ENCODE measurements around the gene ERG28. TPM values are rescaled to one million over a fixed set of nuclear protein-coding genes. Genes with fewer than 3 reads are reported as not detected.

The ERG28 gene
- total and polyA plus RNA-seq, 11 donors, result 5.7 to 15.1 (median 7.4) TPM

DNA sequence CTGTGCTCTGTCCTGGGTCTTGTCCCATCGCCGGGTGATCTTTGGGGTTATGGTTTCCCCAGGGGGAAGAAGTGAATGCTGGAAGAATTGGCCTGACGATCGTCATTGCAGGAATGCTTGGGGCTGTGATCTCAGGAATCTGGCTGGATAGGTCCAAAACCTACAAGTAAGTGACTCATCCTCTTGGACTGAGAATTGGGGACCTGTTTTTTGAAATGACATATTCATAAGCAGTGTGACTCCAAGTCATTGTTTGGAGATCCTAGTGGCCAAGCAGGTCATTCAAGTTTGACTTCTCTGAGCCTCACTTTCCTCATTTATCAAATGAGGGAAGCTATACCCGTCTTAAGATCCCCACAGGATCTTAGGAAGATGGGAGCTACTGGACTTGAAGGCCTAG lies 25.8 kb downstream of the ERG28 start:
- no peaks in the 10 kb centered on the region for H3K27me3 ChIP-seq
- ATAC-seq (no peak), DNase-seq (no peak)
- 87 to 94% (median 89%) methylated on average over 5 of the region's 5 CpGs for WGBS, 4 donors
- peaks cover 0 to 5% (median 0%) of the 10 kb centered on the region in 12 donors for H3K4me1 ChIP-seq
- intact Hi-C loops (cut with DNase I), result loop anchor here in 1 of 10 donors (5.0 kb wide), 1 partner anchor 43 kb away; no protein-coding TSS in a partner anchor
- H3K27ac ChIP-seq, result no peak overlapping the region
- no peaks in the 10 kb centered on the region for H3K9me3 ChIP-seq
- peaks cover 0 to 17% (median 0%) of the 10 kb centered on the region in 9 donors for H3K36me3 ChIP-seq
- TF ChIP-seq, protein P1, sequence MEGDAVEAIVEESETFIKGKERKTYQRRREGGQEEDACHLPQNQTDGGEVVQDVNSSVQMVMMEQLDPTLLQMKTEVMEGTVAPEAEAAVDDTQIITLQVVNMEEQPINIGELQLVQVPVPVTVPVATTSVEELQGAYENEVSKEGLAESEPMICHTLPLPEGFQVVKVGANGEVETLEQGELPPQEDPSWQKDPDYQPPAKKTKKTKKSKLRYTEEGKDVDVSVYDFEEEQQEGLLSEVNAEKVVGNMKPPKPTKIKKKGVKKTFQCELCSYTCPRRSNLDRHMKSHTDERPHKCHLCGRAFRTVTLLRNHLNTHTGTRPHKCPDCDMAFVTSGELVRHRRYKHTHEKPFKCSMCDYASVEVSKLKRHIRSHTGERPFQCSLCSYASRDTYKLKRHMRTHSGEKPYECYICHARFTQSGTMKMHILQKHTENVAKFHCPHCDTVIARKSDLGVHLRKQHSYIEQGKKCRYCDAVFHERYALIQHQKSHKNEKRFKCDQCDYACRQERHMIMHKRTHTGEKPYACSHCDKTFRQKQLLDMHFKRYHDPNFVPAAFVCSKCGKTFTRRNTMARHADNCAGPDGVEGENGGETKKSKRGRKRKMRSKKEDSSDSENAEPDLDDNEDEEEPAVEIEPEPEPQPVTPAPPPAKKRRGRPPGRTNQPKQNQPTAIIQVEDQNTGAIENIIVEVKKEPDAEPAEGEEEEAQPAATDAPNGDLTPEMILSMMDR (IDR thresholded peaks at IDR 0.05), result no peak
- no peak for TF ChIP-seq POLR2A (IDR thresholded peaks at IDR 0.05)
- H3K4me3 ChIP-seq, result no peak overlapping the region

DNA sequence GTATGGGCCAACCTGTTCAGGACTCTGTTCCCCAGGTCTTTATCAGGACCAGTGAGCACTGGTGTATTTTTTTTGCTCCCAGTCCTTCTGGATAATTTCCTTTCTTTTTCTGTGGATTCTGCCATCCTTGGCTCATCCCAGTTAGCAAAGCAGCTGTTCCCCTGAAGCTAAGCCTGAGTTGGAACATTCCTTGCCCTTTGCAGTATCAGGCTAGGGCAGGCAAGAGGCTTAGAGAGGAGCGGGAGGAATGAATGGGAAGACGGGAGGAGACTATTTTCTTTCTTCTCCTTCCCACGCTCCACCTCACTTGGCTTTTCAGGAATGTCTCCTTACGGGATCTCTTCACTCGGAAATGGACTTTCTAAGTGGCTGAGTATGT lies 29.2 kb downstream of the ERG28 start:
- 78 to 92% (median 87%) methylated on average over 5 of the region's 5 CpGs for WGBS, 4 donors
- Histone ChIP-seq H3K27ac (no peak overlapping the region), H3K4me3 (no peak overlapping the region), H3K4me1 (peaks cover 0 to 7% (median 0%) of the 10 kb centered on the region in 12 donors), H3K36me3 (peaks cover 0 to 9% (median 0%) of the 10 kb centered on the region in 9 donors), H3K27me3 (no peaks in the 10 kb centered on the region), H3K9me3 (no peaks in the 10 kb centered on the region)
- ATAC-seq (no peak), DNase-seq (no peak)
- no peak for TF ChIP-seq POLR2A (IDR thresholded peaks at IDR 0.05)
- TF ChIP-seq, protein P1 (IDR thresholded peaks at IDR 0.05), result no peak
- intact Hi-C loops (cut with DNase I), result loop anchor here in 1 of 10 donors (5.0 kb wide), 1 partner anchor 39 kb away; no protein-coding TSS in a partner anchor

DNA sequence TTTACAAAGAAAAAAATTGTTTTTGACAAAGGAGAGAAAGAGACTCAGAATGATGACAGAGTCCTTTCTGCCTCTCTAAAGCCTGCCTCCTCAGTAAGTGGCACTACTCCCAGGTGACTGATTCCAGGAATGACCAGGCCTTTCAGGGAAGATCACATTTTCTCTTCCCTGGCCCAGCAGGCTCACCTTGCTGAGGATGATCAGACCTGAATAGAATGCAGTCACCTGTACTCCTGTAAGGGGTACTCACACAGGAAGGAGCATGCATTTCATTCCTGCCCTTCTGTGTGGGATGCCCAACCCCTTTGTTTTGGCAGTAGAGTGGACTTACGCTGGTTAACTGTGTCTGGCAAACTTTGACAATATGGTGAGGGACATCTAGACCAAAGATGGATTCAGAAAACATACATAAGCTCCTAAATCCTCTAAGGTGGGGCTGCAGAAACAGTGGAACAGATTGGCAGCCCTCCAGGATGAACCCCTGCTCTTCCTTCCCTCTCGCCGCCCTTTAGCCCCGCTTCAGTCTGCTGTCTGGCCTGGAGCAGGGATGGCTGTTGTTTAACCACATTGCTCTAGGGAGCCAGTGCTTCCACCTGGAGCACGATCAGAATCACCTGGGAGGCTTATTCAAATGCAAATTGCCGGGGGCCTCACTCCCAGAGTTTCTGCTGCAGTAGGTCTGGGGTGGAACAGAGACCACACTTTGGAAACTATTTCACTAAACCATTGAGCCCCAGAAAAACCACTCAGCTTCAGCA lies 29.8 kb downstream of the ERG28 start:
- peaks cover 0 to 9% (median 0%) of the 10 kb centered on the region in 9 donors for H3K36me3 ChIP-seq
- DNase-seq (no peak), ATAC-seq (no peak)
- no peaks in the 10 kb centered on the region for H3K9me3 ChIP-seq
- H3K4me1 ChIP-seq, result peaks cover 0 to 12% (median 0%) of the 10 kb centered on the region in 12 donors
- no peak overlapping the region for H3K4me3 ChIP-seq
- no peak overlapping the region for H3K27ac ChIP-seq
- H3K27me3 ChIP-seq, result no peaks in the 10 kb centered on the region
- TF ChIP-seq, protein P1 (IDR thresholded peaks at IDR 0.05), result no peak
- no peak for TF ChIP-seq POLR2A (IDR thresholded peaks at IDR 0.05)
- WGBS, 4 donors, result 88 to 96% (median 92%) methylated on average over 6 of the region's 6 CpGs
- intact Hi-C loops (cut with DNase I), result loop anchor here in 1 of 10 donors (5.0 kb wide), 1 partner anchor 39 kb away; no protein-coding TSS in a partner anchor

DNA sequence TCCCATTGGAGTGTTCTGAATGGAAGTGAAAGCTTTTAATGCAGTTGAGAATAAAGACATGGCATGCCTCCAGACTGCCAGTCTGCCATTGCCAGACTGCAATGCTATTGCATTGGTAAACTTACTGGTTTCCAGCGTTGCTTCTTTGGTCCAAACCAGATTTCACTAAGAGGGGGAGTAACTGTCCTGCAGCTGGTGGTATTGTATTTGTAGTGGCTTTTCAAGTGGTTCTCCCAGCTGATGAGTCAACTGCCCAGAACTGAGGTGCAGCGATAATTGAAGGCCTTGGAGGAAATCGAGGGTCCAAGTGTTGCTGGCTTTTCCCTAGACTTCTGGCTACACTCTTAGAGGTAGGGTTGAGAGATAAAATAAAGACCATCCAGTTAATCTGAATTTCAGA lies 31.9 kb downstream of the ERG28 start:
- ATAC-seq (no peak), DNase-seq (no peak)
- Histone ChIP-seq H3K36me3 (peaks cover 0 to 4% (median 0%) of the 10 kb centered on the region in 9 donors), H3K4me1 (peaks cover 0 to 15% (median 0%) of the 10 kb centered on the region in 12 donors), H3K27ac (no peak overlapping the region), H3K4me3 (no peak overlapping the region), H3K27me3 (no peaks in the 10 kb centered on the region), H3K9me3 (no peaks in the 10 kb centered on the region)
- TF ChIP-seq, protein P1 (IDR thresholded peaks at IDR 0.05), result no peak
- TF ChIP-seq POLR2A (IDR thresholded peaks at IDR 0.05), result no peak
- intact Hi-C loops (cut with DNase I), result loop anchor here in 1 of 10 donors (5.0 kb wide), 1 partner anchor 37 kb away; no protein-coding TSS in a partner anchor
- 88 to 91% (median 90%) methylated on average over 3 of the region's 3 CpGs for WGBS, 4 donors

Data from heart left ventricle (tissue), 16 donors.